ENCODE data around the gene SLC9B2. TPM values are rescaled to one million over a fixed set of nuclear protein-coding genes. Genes with fewer than 3 reads are reported as not detected.

The SLC9B2 gene
- total and polyA plus RNA-seq, 2 experiments from 2014 or later = 4.4 to 13.0 TPM

- H3K27ac Mint-ChIP-seq = no peak overlapping the region
- no peak overlapping the region for H3K4me3 Mint-ChIP-seq
- no peak overlapping the region for H3K4me2 ChIP-seq
- peaks cover 2% of the 10 kb centered on the region; the same call in 2 of the 3 replicates for H3K36me3 Mint-ChIP-seq (ENCODE audit: low read depth)
- no peaks in the 10 kb centered on the region for H3K9me2 ChIP-seq (ENCODE audit: insufficient read depth)
- H4K20me1 ChIP-seq (replicated peaks; ENCODE audit: insufficient read depth) = no peaks in the 10 kb centered on the region; the same call in 1 of the 2 replicates
- peaks cover 9% of the 10 kb centered on the region; the same call in 2 of the 3 replicates for H3K4me1 Mint-ChIP-seq
- H3K4me3 ChIP-seq = no peak overlapping the region
- H3K27ac ChIP-seq (ENCODE audit: low read depth) = no peak overlapping the region
- no peaks in the 10 kb centered on the region for H3F3A ChIP-seq (replicated peaks; ENCODE audit: low read depth)
- ATAC-seq (no peak), DNase-seq (ENCODE audit: low spot score) (no peak)
- H3K27me3 Mint-ChIP-seq (ENCODE audit: insufficient read depth, low read depth, poor library complexity) = peaks cover 13% of the 10 kb centered on the region
- no peak overlapping the region for H2AFZ ChIP-seq
- TF ChIP-seq JUNB (IDR thresholded peaks at IDR 0.05; ENCODE audit: unreplicated experiment) (no peak), EZH2 (IDR thresholded peaks at IDR 0.05; ENCODE audit: low read depth, unreplicated experiment) (no peak), ETS1 (IDR thresholded peaks at IDR 0.05) (no peak), CTCF (conservative IDR thresholded peaks at IDR 0.05; ENCODE audit: low read depth in 2 of 2) (no peak), POLR2AphosphoS5 (IDR thresholded peaks at IDR 0.05; ENCODE audit: low read depth) (no peak), EZH2phosphoT487 (IDR thresholded peaks at IDR 0.05; ENCODE audit: unreplicated experiment) (no peak), ZNF331 (CRISPR knock-in tag; IDR thresholded peaks at IDR 0.05; ENCODE audit: low read depth) (no peak), REST (IDR thresholded peaks at IDR 0.05; ENCODE audit: unreplicated experiment) (no peak), STAT1 (IDR thresholded peaks at IDR 0.05; ENCODE audit: unreplicated experiment) (no peak), ZNF114 (CRISPR knock-in tag; IDR thresholded peaks at IDR 0.05) (no peak), CREB1 (CRISPR knock-in tag; IDR thresholded peaks at IDR 0.05; ENCODE audit: low read depth) (no peak), NANOG (IDR thresholded peaks at IDR 0.05; ENCODE audit: borderline replicate concordance) (no peak)
- TF ChIP-seq, protein P1, sequence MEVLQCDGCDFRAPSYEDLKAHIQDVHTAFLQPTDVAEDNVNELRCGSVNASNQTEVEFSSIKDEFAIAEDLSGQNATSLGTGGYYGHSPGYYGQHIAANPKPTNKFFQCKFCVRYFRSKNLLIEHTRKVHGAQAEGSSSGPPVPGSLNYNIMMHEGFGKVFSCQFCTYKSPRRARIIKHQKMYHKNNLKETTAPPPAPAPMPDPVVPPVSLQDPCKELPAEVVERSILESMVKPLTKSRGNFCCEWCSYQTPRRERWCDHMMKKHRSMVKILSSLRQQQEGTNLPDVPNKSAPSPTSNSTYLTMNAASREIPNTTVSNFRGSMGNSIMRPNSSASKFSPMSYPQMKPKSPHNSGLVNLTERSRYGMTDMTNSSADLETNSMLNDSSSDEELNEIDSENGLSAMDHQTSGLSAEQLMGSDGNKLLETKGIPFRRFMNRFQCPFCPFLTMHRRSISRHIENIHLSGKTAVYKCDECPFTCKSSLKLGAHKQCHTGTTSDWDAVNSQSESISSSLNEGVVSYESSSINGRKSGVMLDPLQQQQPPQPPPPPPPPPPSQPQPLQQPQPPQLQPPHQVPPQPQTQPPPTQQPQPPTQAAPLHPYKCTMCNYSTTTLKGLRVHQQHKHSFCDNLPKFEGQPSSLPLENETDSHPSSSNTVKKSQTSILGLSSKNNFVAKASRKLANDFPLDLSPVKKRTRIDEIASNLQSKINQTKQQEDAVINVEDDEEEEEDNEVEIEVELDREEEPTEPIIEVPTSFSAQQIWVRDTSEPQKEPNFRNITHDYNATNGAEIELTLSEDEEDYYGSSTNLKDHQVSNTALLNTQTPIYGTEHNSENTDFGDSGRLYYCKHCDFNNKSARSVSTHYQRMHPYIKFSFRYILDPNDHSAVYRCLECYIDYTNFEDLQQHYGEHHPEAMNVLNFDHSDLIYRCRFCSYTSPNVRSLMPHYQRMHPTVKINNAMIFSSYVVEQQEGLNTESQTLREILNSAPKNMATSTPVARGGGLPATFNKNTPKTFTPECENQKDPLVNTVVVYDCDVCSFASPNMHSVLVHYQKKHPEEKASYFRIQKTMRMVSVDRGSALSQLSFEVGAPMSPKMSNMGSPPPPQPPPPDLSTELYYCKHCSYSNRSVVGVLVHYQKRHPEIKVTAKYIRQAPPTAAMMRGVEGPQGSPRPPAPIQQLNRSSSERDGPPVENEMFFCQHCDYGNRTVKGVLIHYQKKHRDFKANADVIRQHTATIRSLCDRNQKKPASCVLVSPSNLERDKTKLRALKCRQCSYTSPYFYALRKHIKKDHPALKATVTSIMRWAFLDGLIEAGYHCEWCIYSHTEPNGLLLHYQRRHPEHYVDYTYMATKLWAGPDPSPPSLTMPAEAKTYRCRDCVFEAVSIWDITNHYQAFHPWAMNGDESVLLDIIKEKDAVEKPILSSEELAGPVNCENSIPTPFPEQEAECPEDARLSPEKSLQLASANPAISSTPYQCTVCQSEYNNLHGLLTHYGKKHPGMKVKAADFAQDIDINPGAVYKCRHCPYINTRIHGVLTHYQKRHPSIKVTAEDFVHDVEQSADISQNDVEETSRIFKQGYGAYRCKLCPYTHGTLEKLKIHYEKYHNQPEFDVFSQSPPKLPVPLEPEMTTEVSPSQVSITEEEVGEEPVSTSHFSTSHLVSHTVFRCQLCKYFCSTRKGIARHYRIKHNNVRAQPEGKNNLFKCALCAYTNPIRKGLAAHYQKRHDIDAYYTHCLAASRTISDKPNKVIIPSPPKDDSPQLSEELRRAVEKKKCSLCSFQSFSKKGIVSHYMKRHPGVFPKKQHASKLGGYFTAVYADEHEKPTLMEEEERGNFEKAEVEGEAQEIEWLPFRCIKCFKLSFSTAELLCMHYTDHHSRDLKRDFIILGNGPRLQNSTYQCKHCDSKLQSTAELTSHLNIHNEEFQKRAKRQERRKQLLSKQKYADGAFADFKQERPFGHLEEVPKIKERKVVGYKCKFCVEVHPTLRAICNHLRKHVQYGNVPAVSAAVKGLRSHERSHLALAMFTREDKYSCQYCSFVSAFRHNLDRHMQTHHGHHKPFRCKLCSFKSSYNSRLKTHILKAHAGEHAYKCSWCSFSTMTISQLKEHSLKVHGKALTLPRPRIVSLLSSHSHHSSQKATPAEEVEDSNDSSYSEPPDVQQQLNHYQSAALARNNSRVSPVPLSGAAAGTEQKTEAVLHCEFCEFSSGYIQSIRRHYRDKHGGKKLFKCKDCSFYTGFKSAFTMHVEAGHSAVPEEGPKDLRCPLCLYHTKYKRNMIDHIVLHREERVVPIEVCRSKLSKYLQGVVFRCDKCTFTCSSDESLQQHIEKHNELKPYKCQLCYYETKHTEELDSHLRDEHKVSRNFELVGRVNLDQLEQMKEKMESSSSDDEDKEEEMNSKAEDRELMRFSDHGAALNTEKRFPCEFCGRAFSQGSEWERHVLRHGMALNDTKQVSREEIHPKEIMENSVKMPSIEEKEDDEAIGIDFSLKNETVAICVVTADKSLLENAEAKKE (CRISPR knock-in tag; IDR thresholded peaks at IDR 0.05) = no peak
- H3K36me3 ChIP-seq (ENCODE audit: insufficient read depth) = no peaks in the 10 kb centered on the region
- H3K79me2 ChIP-seq (replicated peaks; ENCODE audit: insufficient read depth) = no peaks in the 10 kb centered on the region
- H3K9me3 Mint-ChIP-seq = no peaks in the 10 kb centered on the region
- H3K27me3 ChIP-seq (ENCODE audit: insufficient read depth) = peaks cover 30% of the 10 kb centered on the region
- H3K4me1 ChIP-seq (ENCODE audit: insufficient read depth) = peaks cover 4% of the 10 kb centered on the region; the same call in 1 of the 2 replicates
Measured at GRCh38 chr4:103079621-103080020, 3.1 kb upstream of the SLC9B2 start.
